Body of pancreas (tissue), 4 donors: ENCODE measurements around the gene HSD11B2. TPM values are rescaled to one million over a fixed set of nuclear protein-coding genes. Genes with fewer than 3 reads are reported as not detected.

Experiments used
- ATAC-seq: fragments of 150-250 bp; one replicate; pipeline ENCODE4 v1.9.1; 2016
- DNase-seq, 4 donors: peaks; one replicate each; pipeline ENCODE4 v3.0.0-alpha.2; 2019
- H3K27ac ChIP-seq, 4 donors: fragments of 200-600 bp; sonication (generic); 1 replicate in 3 of 4; 2 replicates in 1 of 4; pipeline versions ENCODE4 v1.5.1 to v1.6.1; 2016 to 2019; ENCODE audit warnings: mild to moderate bottlenecking in 1 of 4, mixed read lengths in 1 of 4, moderate library complexity in 1 of 4
- H3K27me3 ChIP-seq, 2 donors: fragments of 200-600 bp; sonication (generic); one replicate each; pipeline ENCODE4 v1.6.0; 2016; ENCODE audit warnings: mild to moderate bottlenecking in 1 of 2
- H3K36me3 ChIP-seq, 2 donors: fragments of 200-600 bp; sonication (generic); replicated peaks in 1 of 2; 2 replicates each; pipeline ENCODE4 v1.5.1; 2016; ENCODE audit warnings: low read depth in 2 of 2; ENCODE audit not compliant: insufficient read depth in 1 of 2
- H3K4me1 ChIP-seq: fragments of 200-600 bp; sonication (generic); one replicate; pipeline ENCODE4 v1.6.0; 2016
- H3K4me3 ChIP-seq, 2 donors: fragments of 200-600 bp; sonication (generic); 1 replicate in 1 of 2; 2 replicates in 1 of 2; pipeline ENCODE4 v1.5.1; 2016 to 2019
- H3K9me3 ChIP-seq, 3 donors: fragments of 200-600 bp; sonication (generic); 1 replicate in 2 of 3; 2 replicates in 1 of 3; pipeline ENCODE4 v1.5.1; 2016
- POLR2A ChIP-seq, 3 donors: fragments of 450-650 bp; IDR thresholded peaks; one replicate each; pipeline ENCODE4 v1.6.1; 2016; ENCODE audit warnings: antibody characterized with exemption in 3 of 3, mild to moderate bottlenecking in 2 of 3
- WGBS, 2 donors: methylation state at CpG; one replicate each; pipeline ENCODE4 v1.1.5; 2017; 5-methylcytosine and 5-hydroxymethylcytosine counted together
- intact Hi-C: fragments of 100-400 bp; cut with DNase I; formaldehyde crosslinking; loops from one replicate; pipeline ENCODE4 v1.15.1; 2023
- total RNA-seq, 2 donors: library from RNA; depleted of rRNA; stranded (reverse); fragments of >200 nt; gene quantifications; one replicate each; pipeline ENCODE4 v1.1.0, GENCODE V29; 2016
- TF ChIP-seq, protein P1 (sequence below), 7 experiments: fragments of 450-650 bp in 4 of 7; fragments of 200-600 bp in 3 of 7; sonication (generic) in 3 of 7; IDR thresholded peaks; one replicate each; pipeline ENCODE4 v1.5.1; 2016 to 2019; ENCODE audit warnings: antibody characterized with exemption in 7 of 7

Gene HSD11B2
- total RNA-seq, 2 donors from 2014 or later = 5.4 to 13.8 TPM

DNA sequence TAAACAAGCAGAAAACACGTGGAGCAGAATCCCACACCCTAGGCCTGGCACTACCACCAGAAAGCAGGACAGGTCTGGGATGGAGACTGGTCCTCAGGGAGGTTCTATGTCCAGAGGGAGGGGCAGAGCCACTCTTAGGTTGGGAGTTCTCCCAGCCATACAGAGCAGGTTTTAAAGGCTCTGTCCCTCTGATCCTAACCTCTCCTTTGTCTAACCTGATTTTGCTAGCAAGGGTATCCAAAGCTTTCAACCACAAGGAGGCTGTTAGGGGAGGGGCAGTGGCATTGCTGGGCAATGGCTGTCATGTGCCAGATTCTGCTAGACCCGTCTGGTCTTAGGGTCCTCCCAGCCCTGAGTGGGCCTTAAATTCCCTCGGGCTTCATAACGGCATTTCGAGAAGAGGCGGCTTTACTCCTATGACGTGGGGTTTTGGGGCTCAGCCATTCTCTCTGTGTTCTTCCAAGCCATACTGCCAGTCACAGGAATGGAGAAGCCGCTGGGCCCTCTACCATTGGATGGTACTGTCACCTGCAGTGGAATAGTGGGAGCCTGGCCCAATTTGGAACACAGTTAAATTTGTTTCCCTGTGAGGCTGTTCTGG lies 43.3 kb upstream of the HSD11B2 start:
- TF ChIP-seq, protein P1, sequence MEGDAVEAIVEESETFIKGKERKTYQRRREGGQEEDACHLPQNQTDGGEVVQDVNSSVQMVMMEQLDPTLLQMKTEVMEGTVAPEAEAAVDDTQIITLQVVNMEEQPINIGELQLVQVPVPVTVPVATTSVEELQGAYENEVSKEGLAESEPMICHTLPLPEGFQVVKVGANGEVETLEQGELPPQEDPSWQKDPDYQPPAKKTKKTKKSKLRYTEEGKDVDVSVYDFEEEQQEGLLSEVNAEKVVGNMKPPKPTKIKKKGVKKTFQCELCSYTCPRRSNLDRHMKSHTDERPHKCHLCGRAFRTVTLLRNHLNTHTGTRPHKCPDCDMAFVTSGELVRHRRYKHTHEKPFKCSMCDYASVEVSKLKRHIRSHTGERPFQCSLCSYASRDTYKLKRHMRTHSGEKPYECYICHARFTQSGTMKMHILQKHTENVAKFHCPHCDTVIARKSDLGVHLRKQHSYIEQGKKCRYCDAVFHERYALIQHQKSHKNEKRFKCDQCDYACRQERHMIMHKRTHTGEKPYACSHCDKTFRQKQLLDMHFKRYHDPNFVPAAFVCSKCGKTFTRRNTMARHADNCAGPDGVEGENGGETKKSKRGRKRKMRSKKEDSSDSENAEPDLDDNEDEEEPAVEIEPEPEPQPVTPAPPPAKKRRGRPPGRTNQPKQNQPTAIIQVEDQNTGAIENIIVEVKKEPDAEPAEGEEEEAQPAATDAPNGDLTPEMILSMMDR (IDR thresholded peaks at IDR 0.05) = no peak
- TF ChIP-seq POLR2A (IDR thresholded peaks at IDR 0.05) = no peak
- Histone ChIP-seq H3K27ac (no peak overlapping the region), H3K9me3 (no peaks in the 10 kb centered on the region), H3K4me3 (no peak overlapping the region), H3K36me3 (no peaks in the 10 kb centered on the region), H3K4me1 (peaks cover 6% of the 10 kb centered on the region), H3K27me3 (no peaks in the 10 kb centered on the region)
- DNase-seq (no peak), ATAC-seq (no peak)
- intact Hi-C loops = no loop called here
- 79 to 87% methylated on average over 7 to 8 of the region's 8 CpGs for WGBS, 2 donors

DNA sequence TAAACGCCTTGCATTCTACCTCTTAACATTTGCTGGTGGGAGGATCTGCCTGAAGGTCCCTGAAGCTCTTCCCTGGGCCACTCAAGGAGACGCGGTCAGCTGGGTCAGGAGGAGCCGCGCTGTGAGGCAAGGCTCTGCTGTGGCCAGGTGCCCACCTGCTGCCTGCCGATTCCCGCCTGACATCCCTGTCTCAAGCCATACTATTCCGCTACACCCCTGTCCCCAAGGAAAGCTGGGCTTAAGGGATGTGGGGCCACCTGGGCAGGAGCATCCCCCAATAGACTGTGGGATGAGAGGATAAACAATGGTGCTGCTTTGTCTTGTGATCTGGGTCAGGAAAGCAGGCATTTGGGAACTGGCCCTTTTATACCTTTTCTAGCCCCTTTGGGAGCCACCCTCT lies 42.7 kb upstream of the HSD11B2 start:
- Histone ChIP-seq H3K36me3 (no peaks in the 10 kb centered on the region), H3K4me3 (no peak overlapping the region), H3K4me1 (peaks cover 12% of the 10 kb centered on the region), H3K9me3 (no peaks in the 10 kb centered on the region), H3K27me3 (no peaks in the 10 kb centered on the region), H3K27ac (no peak overlapping the region)
- intact Hi-C loops = no loop called here
- DNase-seq (no peak), ATAC-seq (no peak)
- TF ChIP-seq, protein P1 (IDR thresholded peaks at IDR 0.05) = no peak
- no peak for TF ChIP-seq POLR2A (IDR thresholded peaks at IDR 0.05)
- 84 to 92% methylated on average over 3 to 8 of the region's 8 CpGs for WGBS, 2 donors

DNA sequence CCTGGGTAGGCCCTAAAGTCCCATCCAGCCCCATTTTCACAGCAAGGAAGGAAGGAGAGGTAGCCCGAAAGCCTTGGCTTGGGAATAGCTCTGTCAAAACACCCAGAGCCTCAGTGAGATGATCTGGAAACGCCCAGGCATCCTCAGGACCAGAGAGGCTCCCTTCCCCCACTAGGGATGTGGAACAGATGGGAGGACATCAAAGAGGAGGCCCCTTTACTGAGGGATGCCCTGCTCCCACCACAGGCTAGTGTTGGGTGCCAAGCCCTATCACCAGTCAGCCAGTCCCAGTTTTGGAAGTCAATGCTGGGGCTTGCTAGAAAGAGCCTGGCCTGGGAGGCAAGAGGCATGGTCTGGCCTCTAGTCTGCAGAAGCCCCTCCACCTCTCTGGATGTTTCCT lies 42.3 kb upstream of the HSD11B2 start:
- no peak overlapping the region for H3K27ac ChIP-seq
- H3K36me3 ChIP-seq = no peaks in the 10 kb centered on the region
- ATAC-seq = no peak
- intact Hi-C loops = no loop called here
- 69 to 83% methylated on average over 2 of the region's 2 CpGs for WGBS, 2 donors
- H3K9me3 ChIP-seq = no peaks in the 10 kb centered on the region
- H3K4me3 ChIP-seq = no peak overlapping the region
- H3K4me1 ChIP-seq = peaks cover 16% of the 10 kb centered on the region
- no peak for TF ChIP-seq POLR2A (IDR thresholded peaks at IDR 0.05)
- TF ChIP-seq, protein P1 (IDR thresholded peaks at IDR 0.05) = no peak
- H3K27me3 ChIP-seq = no peaks in the 10 kb centered on the region
- DNase-seq = no peak

DNA sequence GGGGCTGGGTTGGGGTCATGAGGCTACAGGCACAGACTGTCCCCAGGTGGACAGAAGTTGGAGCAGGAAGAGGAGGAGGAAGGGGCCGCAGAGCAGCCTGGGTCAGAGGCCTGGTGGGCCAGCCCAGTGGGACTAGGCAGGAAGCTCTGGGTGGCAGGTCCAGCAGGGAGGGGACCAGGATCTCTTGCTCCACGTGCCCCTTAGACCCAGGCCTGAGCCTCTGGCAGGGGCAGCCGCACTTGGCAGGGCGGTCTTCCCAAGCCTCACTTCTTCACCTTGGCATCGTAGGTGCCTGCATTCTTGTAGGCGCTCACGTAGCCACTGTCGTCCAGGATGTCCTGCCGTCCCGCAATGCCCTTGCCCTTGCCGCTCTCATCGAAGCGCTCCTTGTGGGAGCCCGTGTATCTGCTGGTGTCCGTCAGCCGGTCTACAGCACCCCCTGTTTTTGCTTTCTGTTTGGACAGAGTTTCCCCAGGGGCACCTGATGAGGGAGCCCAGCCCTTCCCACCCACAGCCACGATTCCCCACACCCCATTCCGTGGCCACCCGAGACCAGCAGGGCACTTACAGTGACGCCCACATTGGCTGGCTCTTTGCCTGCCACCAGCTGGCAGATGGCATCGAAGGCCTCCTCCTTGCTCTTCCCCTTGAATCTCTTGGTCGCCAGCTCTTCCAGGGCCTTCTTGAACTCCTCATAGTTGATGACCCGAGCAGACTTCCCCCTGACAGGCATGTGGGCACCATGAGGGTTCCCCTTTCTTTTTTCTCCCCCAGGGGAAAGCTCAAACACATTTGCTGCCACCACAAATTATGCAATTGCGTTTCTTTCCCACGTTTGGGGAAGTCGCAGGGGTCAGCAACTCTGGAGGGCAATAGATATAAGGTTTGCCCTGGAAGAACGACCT lies 40.8 kb upstream of the HSD11B2 start:
- no peak for TF ChIP-seq POLR2A (IDR thresholded peaks at IDR 0.05)
- TF ChIP-seq, protein P1 (IDR thresholded peaks at IDR 0.05) = no peak
- peaks cover 0 to 7% of the 10 kb centered on the region in 2 donors for H3K27me3 ChIP-seq
- no peaks in the 10 kb centered on the region for H3K36me3 ChIP-seq
- H3K9me3 ChIP-seq = no peaks in the 10 kb centered on the region
- WGBS, 2 donors = 76% methylated on average over 23 to 27 of the region's 27 CpGs
- ATAC-seq (no peak), DNase-seq (peak in 1 of 4 donors; percentile 67)
- no peak overlapping the region for H3K27ac ChIP-seq
- H3K4me3 ChIP-seq = no peak overlapping the region
- intact Hi-C loops = no loop called here
- H3K4me1 ChIP-seq = peaks cover 30% of the 10 kb centered on the region
